ENCODE measurements around the gene TSHZ1. TPM values are rescaled to one million over a fixed set of nuclear protein-coding genes. Genes with fewer than 3 reads are reported as not detected.

Gene TSHZ1
- total RNA-seq, 2 experiments from 2014 or later, result 5.9 to 9.5 TPM

- H3K4me2 ChIP-seq (ENCODE audit: low read length), result no peak overlapping the region
- no peak overlapping the region for H3K27ac ChIP-seq (ENCODE audit: low read depth, low read length, poor library complexity, severe bottlenecking)
- no peaks in the 10 kb centered on the region for H3K9me3 ChIP-seq (ENCODE audit: low read length)
- no peaks in the 10 kb centered on the region for H3K9me2 ChIP-seq (ENCODE audit: insufficient read depth, low read length)
- no TSS peak for BruUV-seq (replicated peaks)
- H4K20me1 ChIP-seq (ENCODE audit: insufficient read depth, low read length), result no peaks in the 10 kb centered on the region
- DNase-seq (ENCODE audit: low spot score), result no peak
- ChIA-PET CTCF (ENCODE audit: unreplicated experiment) (no interaction called here), POLR2A (interaction anchor here (0.6 to 1.2 kb wide), 2 partner anchors 15 to 24 kb away, joined by 3 read pairs; no protein-coding TSS in a partner anchor)
- intact Hi-C loops (cut with micrococcal nuclease; ENCODE audit: unreplicated experiment), result no loop called here
- H3K79me2 ChIP-seq (ENCODE audit: insufficient read depth, low read depth, low read length), result no peaks in the 10 kb centered on the region
- H3K4me3 ChIP-seq (ENCODE audit: low read depth, low read length, poor library complexity, severe bottlenecking), result no peak overlapping the region
- no peak for TF ChIP-seq EZH2phosphoT487 (IDR thresholded peaks at IDR 0.05; ENCODE audit: borderline replicate concordance, low read depth, low read length)
- TF ChIP-seq, protein P1, sequence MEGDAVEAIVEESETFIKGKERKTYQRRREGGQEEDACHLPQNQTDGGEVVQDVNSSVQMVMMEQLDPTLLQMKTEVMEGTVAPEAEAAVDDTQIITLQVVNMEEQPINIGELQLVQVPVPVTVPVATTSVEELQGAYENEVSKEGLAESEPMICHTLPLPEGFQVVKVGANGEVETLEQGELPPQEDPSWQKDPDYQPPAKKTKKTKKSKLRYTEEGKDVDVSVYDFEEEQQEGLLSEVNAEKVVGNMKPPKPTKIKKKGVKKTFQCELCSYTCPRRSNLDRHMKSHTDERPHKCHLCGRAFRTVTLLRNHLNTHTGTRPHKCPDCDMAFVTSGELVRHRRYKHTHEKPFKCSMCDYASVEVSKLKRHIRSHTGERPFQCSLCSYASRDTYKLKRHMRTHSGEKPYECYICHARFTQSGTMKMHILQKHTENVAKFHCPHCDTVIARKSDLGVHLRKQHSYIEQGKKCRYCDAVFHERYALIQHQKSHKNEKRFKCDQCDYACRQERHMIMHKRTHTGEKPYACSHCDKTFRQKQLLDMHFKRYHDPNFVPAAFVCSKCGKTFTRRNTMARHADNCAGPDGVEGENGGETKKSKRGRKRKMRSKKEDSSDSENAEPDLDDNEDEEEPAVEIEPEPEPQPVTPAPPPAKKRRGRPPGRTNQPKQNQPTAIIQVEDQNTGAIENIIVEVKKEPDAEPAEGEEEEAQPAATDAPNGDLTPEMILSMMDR (conservative IDR thresholded peaks at IDR 0.05; ENCODE audit: low read length), result no peak
- H3K36me3 ChIP-seq (ENCODE audit: insufficient read depth, low read length), result no peaks in the 10 kb centered on the region
- H2AFZ ChIP-seq (ENCODE audit: low read length), result no peak overlapping the region
- H3K4me1 ChIP-seq (ENCODE audit: insufficient read depth, low read length, poor library complexity, severe bottlenecking), result no peaks in the 10 kb centered on the region
Observed at GRCh38 chr18:75230163-75231052, 19.8 kb downstream of the TSHZ1 start.

- intact Hi-C loops (cut with micrococcal nuclease; ENCODE audit: unreplicated experiment), result no loop called here
- POLR2A ChIA-PET, result interaction anchor here (1.2 kb wide), 1 partner anchor 23 kb away, joined by 3 read pairs; no protein-coding TSS in a partner anchor
- H3K27ac ChIP-seq (ENCODE audit: low read depth, low read length, poor library complexity, severe bottlenecking), result no peak overlapping the region
- H3K4me3 ChIP-seq (ENCODE audit: low read depth, low read length, poor library complexity, severe bottlenecking), result no peak overlapping the region
- H3K9me3 ChIP-seq (ENCODE audit: low read length), result no peaks in the 10 kb centered on the region
- no peaks in the 10 kb centered on the region for H3K9me2 ChIP-seq (ENCODE audit: insufficient read depth, low read length)
- H2AFZ ChIP-seq (ENCODE audit: low read length), result no peak overlapping the region
- no peaks in the 10 kb centered on the region for H3K4me1 ChIP-seq (ENCODE audit: insufficient read depth, low read length, poor library complexity, severe bottlenecking)
- TF ChIP-seq EZH2phosphoT487 (IDR thresholded peaks at IDR 0.05; ENCODE audit: borderline replicate concordance, low read depth, low read length), result no peak
- TF ChIP-seq, protein P1 (conservative IDR thresholded peaks at IDR 0.05; ENCODE audit: low read length), result no peak
- CTCF ChIA-PET (ENCODE audit: unreplicated experiment), result no interaction called here
- no peaks in the 10 kb centered on the region for H3K79me2 ChIP-seq (ENCODE audit: insufficient read depth, low read depth, low read length)
- H4K20me1 ChIP-seq (ENCODE audit: insufficient read depth, low read length), result no peaks in the 10 kb centered on the region
- H3K36me3 ChIP-seq (ENCODE audit: insufficient read depth, low read length), result no peaks in the 10 kb centered on the region
- H3K4me2 ChIP-seq (ENCODE audit: low read length), result no peak overlapping the region
- DNase-seq (ENCODE audit: low spot score), result no peak
- no TSS peak for BruUV-seq (replicated peaks)
Observed at GRCh38 chr18:75231053-75231406, 20.4 kb downstream of the TSHZ1 start.

- Histone ChIP-seq H3K4me3 (ENCODE audit: low read depth, low read length, poor library complexity, severe bottlenecking) (no peak overlapping the region), H3K27ac (ENCODE audit: low read depth, low read length, poor library complexity, severe bottlenecking) (no peak overlapping the region), H3K36me3 (ENCODE audit: insufficient read depth, low read length) (no peaks in the 10 kb centered on the region), H2AFZ (ENCODE audit: low read length) (no peak overlapping the region), H3K79me2 (ENCODE audit: insufficient read depth, low read depth, low read length) (no peaks in the 10 kb centered on the region), H3K4me1 (ENCODE audit: insufficient read depth, low read length, poor library complexity, severe bottlenecking) (no peaks in the 10 kb centered on the region), H3K9me3 (ENCODE audit: low read length) (no peaks in the 10 kb centered on the region), H3K4me2 (ENCODE audit: low read length) (no peak overlapping the region), H4K20me1 (ENCODE audit: insufficient read depth, low read length) (no peaks in the 10 kb centered on the region), H3K9me2 (ENCODE audit: insufficient read depth, low read length) (no peaks in the 10 kb centered on the region)
- BruUV-seq (replicated peaks), result no TSS peak
- CTCF ChIA-PET (ENCODE audit: unreplicated experiment), result no interaction called here
- intact Hi-C loops (cut with micrococcal nuclease; ENCODE audit: unreplicated experiment), result no loop called here
- TF ChIP-seq, protein P1 (conservative IDR thresholded peaks at IDR 0.05; ENCODE audit: low read length), result no peak
- no peak for TF ChIP-seq EZH2phosphoT487 (IDR thresholded peaks at IDR 0.05; ENCODE audit: borderline replicate concordance, low read depth, low read length)
- DNase-seq (ENCODE audit: low spot score), result no peak
- POLR2A ChIA-PET, result interaction anchor here (0.6 kb wide), 1 partner anchor 28 kb away, joined by 3 read pairs; no protein-coding TSS in a partner anchor
Observed at GRCh38 chr18:75234901-75235300, 24.3 kb downstream of the TSHZ1 start.
